WTC11 (cell line): ENCODE data around the gene NADK2. TPM values are rescaled to one million over a fixed set of nuclear protein-coding genes. Genes with fewer than 3 reads are reported as not detected.
"Not testable (repeated sequence)": the region's sequence is repeated elsewhere in the genome, so short reads cannot be mapped to it uniquely, and the experiment has no call there.

Source experiments
- ATAC-seq: fragments of 200-7000 bp; cut with Tn5 transposase; 2 replicates; pipeline ENCODE4 v1.10.0; 2021; ENCODE audit warnings: mild to moderate bottlenecking, moderate library complexity
- CTCF ChIA-PET: fragments of 300-600 bp; sonication (Branson Sonifier 250); formaldehyde crosslinking; loops from one replicate; lab custom pipeline; 2021; ENCODE audit warnings: antibody characterized with exemption; lab: Charles Lee
- POLR2A ChIA-PET: fragments of 350-600 bp; sonication (Branson Sonifier 250); formaldehyde crosslinking; loops from one replicate; lab custom pipeline; 2021; ENCODE audit warnings: antibody characterized with exemption; lab: Charles Lee
- DNase-seq: peaks from one replicate; pipeline ENCODE4 v3.0.0; 2021; ENCODE audit warnings: low spot score
- H3K27ac Mint-ChIP-seq: 2 replicates; pipeline ENCODE4 v1.8.0; 2021; ENCODE audit warnings: mixed read lengths
- H3K27me3 Mint-ChIP-seq: 2 replicates; pipeline ENCODE4 v1.8.0; 2021; ENCODE audit warnings: low read depth, mild to moderate bottlenecking, moderate library complexity, mixed read lengths
- H3K36me3 Mint-ChIP-seq: 2 replicates; pipeline ENCODE4 v1.8.0; 2021; ENCODE audit warnings: mixed read lengths
- H3K4me1 Mint-ChIP-seq: 2 replicates; pipeline ENCODE4 v1.8.0; 2022; ENCODE audit warnings: mixed read lengths
- H3K4me3 Mint-ChIP-seq: 2 replicates; pipeline ENCODE4 v1.8.0; 2021; ENCODE audit warnings: mild to moderate bottlenecking, moderate library complexity, mixed read lengths
- H3K9me3 Mint-ChIP-seq: 2 replicates; pipeline ENCODE4 v1.8.0; 2021; ENCODE audit warnings: mixed read lengths
- JAZF1 ChIP-seq: fragments of 250-450 bp; sonication (Bioruptor Pico); IDR thresholded peaks from 2 replicates; pipeline ENCODE4 v1.9.0; 2021; ENCODE audit warnings: moderate library complexity, mild to moderate bottlenecking, inconsistent platforms
- NR1H2 ChIP-seq: sonication (generic); formaldehyde crosslinking; IDR thresholded peaks from 2 replicates; pipeline ENCODE4 v1.9.0; 2021; ENCODE audit warnings: mild to moderate bottlenecking, moderate library complexity, missing genetic modification reagents
- NR2C2 ChIP-seq: sonication (generic); formaldehyde crosslinking; IDR thresholded peaks from 2 replicates; pipeline ENCODE4 v1.8.0; 2022; ENCODE audit warnings: mild to moderate bottlenecking, missing genetic modification reagents
- NR3C1 ChIP-seq: sonication (generic); formaldehyde crosslinking; conservative IDR thresholded peaks from 2 replicates; pipeline ENCODE4 v1.8.1; 2023; ENCODE audit warnings: low read depth, mild to moderate bottlenecking, missing genetic modification reagents
- RORB ChIP-seq: fragments of 250-450 bp; sonication (Bioruptor Pico); IDR thresholded peaks from 2 replicates; pipeline ENCODE4 v1.9.0; 2021; ENCODE audit warnings: mild to moderate bottlenecking
- SMAD4 ChIP-seq: sonication (generic); formaldehyde crosslinking; IDR thresholded peaks from 2 replicates; pipeline ENCODE4 v1.8.0; 2022; ENCODE audit warnings: mild to moderate bottlenecking, missing genetic modification reagents
- total RNA-seq: library from RNA; stranded (reverse); gene quantifications from 3 replicates; pipeline ENCODE4 v1.2.3, GENCODE V29; 2021
- TF ChIP-seq, protein P1 (sequence below): fragments of 250-450 bp; sonication (Bioruptor Pico); conservative IDR thresholded peaks from 2 replicates; pipeline ENCODE4 v1.9.0; 2021; ENCODE audit warnings: mild to moderate bottlenecking
- TF ChIP-seq, protein P2 (sequence below): sonication (generic); formaldehyde crosslinking; IDR thresholded peaks from 2 replicates; pipeline ENCODE4 v1.8.0; 2023; ENCODE audit warnings: mild to moderate bottlenecking, missing genetic modification reagents
- TF ChIP-seq, protein P3 (sequence below): sonication (generic); formaldehyde crosslinking; IDR thresholded peaks from 2 replicates; pipeline ENCODE4 v1.8.1; 2023; ENCODE audit warnings: mild to moderate bottlenecking, missing genetic modification reagents
- TF ChIP-seq, protein P4 (sequence below): sonication (generic); formaldehyde crosslinking; IDR thresholded peaks from 2 replicates; pipeline ENCODE4 v1.8.1; 2023; ENCODE audit warnings: mild to moderate bottlenecking, missing genetic modification reagents, moderate library complexity
- TF ChIP-seq, protein P5 (sequence below): sonication (generic); formaldehyde crosslinking; IDR thresholded peaks from 2 replicates; pipeline ENCODE4 v1.8.1; 2023; ENCODE audit warnings: mild to moderate bottlenecking, missing genetic modification reagents
- TF ChIP-seq, protein P6 (sequence below): fragments of 250-450 bp; sonication (Bioruptor Pico); IDR thresholded peaks from 2 replicates; pipeline ENCODE4 v1.9.0; 2021; ENCODE audit warnings: mild to moderate bottlenecking

NADK2 gene
- total RNA-seq, 1 experiment from 2014 or later: 11.7 TPM

DNA sequence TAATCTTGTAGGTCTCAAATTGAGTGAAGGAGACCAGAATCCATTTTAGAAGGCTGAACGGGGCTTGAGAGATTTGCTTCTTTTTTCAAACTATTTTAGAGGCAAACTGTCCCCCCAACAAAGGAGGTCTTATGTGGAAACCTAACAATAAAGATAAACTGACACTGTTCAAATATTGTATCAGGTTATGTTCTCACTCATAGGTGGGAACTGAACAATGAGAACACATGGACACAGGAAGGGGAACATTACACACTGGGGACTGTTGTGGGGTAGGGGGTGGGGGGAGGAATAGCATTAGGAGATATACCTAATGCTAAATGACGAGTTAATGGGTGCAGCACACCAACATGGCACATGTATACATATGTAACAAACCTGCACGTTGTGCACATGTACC lies 42.9 kb downstream of the NADK2 start:
- H3K9me3 Mint-ChIP-seq, H3K4me1 Mint-ChIP-seq, H3K36me3 Mint-ChIP-seq, CTCF ChIA-PET, DNase-seq, H3K27ac Mint-ChIP-seq, H3K4me3 Mint-ChIP-seq, POLR2A ChIA-PET, H3K27me3 Mint-ChIP-seq, ATAC-seq: not testable (repeated sequence)

DNA sequence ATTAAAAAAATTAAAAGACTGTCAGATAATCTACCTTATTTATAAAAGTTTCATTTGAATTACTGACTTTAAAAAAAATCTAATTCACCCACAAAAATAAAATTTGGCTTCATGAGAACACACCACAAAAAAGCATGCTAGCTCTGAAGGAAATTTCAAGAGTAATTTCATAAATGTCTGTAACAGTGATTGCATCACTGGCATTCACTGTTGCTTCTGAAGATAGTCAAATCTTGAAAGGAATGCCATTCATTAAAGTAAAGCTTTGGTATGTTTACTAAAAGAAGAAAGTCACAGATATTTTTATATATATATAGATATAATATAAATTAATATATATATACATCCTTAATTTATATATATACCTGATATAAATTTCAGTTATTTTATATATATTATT lies 43.4 kb downstream of the NADK2 start:
- TF ChIP-seq JAZF1 (CRISPR knock-in tag): no peak
- TF ChIP-seq, protein P1, sequence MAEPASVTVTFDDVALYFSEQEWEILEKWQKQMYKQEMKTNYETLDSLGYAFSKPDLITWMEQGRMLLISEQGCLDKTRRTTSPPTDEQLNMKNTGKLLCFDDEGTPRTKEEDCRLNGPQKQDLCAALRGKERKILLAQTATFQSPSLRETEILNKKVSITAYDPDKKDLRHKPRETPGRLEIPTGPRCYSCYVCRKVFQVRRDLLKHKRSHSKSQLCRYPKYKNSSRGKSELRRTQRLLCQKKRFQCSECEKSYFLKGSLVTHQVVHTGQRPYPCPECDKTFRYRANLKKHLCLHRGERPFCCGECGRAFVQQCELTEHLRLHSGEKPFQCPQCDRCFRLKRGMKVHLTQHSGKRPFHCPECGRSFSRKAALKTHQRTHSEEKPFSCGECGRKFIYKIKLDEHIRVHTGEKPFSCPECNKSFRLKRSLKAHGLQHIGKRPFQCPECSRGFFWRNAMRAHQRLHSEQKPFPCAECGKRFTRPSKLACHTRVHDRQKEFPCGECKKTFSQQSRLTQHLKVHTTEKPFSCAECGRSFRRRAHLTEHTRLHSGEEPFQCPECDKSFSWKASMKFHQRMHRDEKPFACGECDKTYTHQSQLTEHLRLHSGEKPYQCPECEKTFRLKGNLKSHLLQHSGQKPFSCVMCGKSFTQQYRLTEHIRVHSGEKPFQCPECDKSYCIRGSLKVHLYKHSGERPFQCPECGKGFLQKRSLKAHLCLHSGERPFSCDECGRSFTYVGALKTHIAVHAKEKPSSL (CRISPR knock-in tag): no peak
- no peak for TF ChIP-seq NR2C2 (CRISPR knock-in tag)
- TF ChIP-seq, protein P2, sequence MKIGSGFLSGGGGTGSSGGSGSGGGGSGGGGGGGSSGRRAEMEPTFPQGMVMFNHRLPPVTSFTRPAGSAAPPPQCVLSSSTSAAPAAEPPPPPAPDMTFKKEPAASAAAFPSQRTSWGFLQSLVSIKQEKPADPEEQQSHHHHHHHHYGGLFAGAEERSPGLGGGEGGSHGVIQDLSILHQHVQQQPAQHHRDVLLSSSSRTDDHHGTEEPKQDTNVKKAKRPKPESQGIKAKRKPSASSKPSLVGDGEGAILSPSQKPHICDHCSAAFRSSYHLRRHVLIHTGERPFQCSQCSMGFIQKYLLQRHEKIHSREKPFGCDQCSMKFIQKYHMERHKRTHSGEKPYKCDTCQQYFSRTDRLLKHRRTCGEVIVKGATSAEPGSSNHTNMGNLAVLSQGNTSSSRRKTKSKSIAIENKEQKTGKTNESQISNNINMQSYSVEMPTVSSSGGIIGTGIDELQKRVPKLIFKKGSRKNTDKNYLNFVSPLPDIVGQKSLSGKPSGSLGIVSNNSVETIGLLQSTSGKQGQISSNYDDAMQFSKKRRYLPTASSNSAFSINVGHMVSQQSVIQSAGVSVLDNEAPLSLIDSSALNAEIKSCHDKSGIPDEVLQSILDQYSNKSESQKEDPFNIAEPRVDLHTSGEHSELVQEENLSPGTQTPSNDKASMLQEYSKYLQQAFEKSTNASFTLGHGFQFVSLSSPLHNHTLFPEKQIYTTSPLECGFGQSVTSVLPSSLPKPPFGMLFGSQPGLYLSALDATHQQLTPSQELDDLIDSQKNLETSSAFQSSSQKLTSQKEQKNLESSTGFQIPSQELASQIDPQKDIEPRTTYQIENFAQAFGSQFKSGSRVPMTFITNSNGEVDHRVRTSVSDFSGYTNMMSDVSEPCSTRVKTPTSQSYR (CRISPR knock-in tag): no peak
- TF ChIP-seq, protein P3, sequence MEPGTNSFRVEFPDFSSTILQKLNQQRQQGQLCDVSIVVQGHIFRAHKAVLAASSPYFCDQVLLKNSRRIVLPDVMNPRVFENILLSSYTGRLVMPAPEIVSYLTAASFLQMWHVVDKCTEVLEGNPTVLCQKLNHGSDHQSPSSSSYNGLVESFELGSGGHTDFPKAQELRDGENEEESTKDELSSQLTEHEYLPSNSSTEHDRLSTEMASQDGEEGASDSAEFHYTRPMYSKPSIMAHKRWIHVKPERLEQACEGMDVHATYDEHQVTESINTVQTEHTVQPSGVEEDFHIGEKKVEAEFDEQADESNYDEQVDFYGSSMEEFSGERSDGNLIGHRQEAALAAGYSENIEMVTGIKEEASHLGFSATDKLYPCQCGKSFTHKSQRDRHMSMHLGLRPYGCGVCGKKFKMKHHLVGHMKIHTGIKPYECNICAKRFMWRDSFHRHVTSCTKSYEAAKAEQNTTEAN (CRISPR knock-in tag): no peak
- TF ChIP-seq, protein P4, sequence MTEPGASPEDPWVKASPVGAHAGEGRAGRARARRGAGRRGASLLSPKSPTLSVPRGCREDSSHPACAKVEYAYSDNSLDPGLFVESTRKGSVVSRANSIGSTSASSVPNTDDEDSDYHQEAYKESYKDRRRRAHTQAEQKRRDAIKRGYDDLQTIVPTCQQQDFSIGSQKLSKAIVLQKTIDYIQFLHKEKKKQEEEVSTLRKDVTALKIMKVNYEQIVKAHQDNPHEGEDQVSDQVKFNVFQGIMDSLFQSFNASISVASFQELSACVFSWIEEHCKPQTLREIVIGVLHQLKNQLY (CRISPR knock-in tag): no peak
- no peak for TF ChIP-seq SMAD4 (CRISPR knock-in tag)
- DNase-seq (no peak), ATAC-seq (no peak)
- no peaks in the 10 kb centered on the region for H3K9me3 Mint-ChIP-seq
- H3K36me3 Mint-ChIP-seq: peaks cover 7% of the 10 kb centered on the region
- POLR2A ChIA-PET: interaction anchor here (0.6 kb wide), 1 partner anchor 524 kb away, joined by 7 read pairs; no protein-coding TSS in a partner anchor
- no peak overlapping the region for H3K27ac Mint-ChIP-seq
- no peaks in the 10 kb centered on the region for H3K27me3 Mint-ChIP-seq
- H3K4me1 Mint-ChIP-seq: no peaks in the 10 kb centered on the region
- no peak overlapping the region for H3K4me3 Mint-ChIP-seq
- CTCF ChIA-PET: no interaction called here

DNA sequence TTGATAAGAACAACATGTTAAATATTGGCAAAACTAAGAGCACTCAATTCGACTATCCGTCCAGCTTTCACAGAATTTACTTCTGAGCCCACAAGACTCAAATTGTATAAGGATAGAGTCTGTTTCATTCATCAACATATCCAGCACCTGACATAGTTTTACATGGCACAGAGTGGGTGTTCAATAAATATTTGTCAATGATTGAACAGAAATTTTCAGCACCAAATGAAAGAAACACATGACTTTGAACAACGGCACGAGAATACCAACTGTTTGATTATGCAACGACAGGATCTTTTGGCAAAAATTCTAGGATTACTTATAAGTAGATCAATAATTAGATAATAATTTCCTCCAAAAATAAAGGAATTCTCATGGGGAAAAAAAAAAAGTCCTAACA lies 48.0 kb downstream of the NADK2 start:
- Mint-ChIP-seq H3K27me3 (0 out of 2 replicates have a peak, but pooled peaks cover 3% of the 10 kb centered on the region), H3K4me1 (no peaks in the 10 kb centered on the region), H3K36me3 (peaks cover 42% of the 10 kb centered on the region), H3K9me3 (peaks cover 29% of the 10 kb centered on the region), H3K27ac (no peak overlapping the region), H3K4me3 (no peak overlapping the region)
- ChIA-PET CTCF (no interaction called here), POLR2A (no interaction called here)
- no peak for DNase-seq
- no peak for TF ChIP-seq NR1H2 (CRISPR knock-in tag)
- TF ChIP-seq NR3C1 (CRISPR knock-in tag): no peak
- TF ChIP-seq, protein P5, sequence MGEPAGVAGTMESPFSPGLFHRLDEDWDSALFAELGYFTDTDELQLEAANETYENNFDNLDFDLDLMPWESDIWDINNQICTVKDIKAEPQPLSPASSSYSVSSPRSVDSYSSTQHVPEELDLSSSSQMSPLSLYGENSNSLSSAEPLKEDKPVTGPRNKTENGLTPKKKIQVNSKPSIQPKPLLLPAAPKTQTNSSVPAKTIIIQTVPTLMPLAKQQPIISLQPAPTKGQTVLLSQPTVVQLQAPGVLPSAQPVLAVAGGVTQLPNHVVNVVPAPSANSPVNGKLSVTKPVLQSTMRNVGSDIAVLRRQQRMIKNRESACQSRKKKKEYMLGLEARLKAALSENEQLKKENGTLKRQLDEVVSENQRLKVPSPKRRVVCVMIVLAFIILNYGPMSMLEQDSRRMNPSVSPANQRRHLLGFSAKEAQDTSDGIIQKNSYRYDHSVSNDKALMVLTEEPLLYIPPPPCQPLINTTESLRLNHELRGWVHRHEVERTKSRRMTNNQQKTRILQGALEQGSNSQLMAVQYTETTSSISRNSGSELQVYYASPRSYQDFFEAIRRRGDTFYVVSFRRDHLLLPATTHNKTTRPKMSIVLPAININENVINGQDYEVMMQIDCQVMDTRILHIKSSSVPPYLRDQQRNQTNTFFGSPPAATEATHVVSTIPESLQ (CRISPR knock-in tag): no peak
- TF ChIP-seq, protein P6, sequence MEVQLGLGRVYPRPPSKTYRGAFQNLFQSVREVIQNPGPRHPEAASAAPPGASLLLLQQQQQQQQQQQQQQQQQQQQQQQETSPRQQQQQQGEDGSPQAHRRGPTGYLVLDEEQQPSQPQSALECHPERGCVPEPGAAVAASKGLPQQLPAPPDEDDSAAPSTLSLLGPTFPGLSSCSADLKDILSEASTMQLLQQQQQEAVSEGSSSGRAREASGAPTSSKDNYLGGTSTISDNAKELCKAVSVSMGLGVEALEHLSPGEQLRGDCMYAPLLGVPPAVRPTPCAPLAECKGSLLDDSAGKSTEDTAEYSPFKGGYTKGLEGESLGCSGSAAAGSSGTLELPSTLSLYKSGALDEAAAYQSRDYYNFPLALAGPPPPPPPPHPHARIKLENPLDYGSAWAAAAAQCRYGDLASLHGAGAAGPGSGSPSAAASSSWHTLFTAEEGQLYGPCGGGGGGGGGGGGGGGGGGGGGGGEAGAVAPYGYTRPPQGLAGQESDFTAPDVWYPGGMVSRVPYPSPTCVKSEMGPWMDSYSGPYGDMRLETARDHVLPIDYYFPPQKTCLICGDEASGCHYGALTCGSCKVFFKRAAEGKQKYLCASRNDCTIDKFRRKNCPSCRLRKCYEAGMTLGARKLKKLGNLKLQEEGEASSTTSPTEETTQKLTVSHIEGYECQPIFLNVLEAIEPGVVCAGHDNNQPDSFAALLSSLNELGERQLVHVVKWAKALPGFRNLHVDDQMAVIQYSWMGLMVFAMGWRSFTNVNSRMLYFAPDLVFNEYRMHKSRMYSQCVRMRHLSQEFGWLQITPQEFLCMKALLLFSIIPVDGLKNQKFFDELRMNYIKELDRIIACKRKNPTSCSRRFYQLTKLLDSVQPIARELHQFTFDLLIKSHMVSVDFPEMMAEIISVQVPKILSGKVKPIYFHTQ (CRISPR knock-in tag): no peak
- TF ChIP-seq RORB (CRISPR knock-in tag): no peak
- no peak for ATAC-seq

DNA sequence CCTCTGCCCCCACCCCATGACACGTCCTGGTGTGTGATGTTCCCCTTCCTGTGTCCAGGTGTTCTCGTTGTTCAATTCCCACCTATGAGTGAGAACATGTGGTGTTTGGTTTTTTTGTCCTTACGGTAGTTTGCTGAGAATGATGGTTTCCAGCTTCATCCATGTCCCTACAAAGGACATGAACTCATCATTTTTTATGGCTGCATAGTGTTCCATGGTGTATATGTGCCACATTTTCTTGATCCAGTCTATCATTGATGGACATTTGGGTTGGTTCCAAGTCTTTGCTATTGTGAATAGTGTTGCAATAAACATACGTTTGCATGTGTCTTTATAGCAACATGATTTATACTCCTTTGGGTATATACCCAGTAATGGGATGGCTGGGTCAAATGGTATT lies 57.3 kb downstream of the NADK2 start:
- H3K4me1 Mint-ChIP-seq, POLR2A ChIA-PET, H3K27me3 Mint-ChIP-seq, ATAC-seq, H3K27ac Mint-ChIP-seq, CTCF ChIA-PET, DNase-seq, H3K4me3 Mint-ChIP-seq: not testable (repeated sequence)
- H3K36me3 Mint-ChIP-seq: peaks cover 82% of the 10 kb centered on the region
- peaks cover 37% of the 10 kb centered on the region for H3K9me3 Mint-ChIP-seq
